HEK293T (cell line): ENCODE results near the gene TEX264.

Source experiments
- BHLHE40 ChIP-seq: fragments of 450-650 bp; IDR thresholded peaks from 2 replicates; pipeline ENCODE4 v1.6.1; 2016; ENCODE audit warnings: mild to moderate bottlenecking, moderate library complexity, borderline replicate concordance
- CTBP1 ChIP-seq: fragments of 450-650 bp; IDR thresholded peaks from 2 replicates; pipeline ENCODE4 v1.6.1; 2016; ENCODE audit warnings: borderline replicate concordance
- ELF4 ChIP-seq: fragments of 450-650 bp; IDR thresholded peaks from 2 replicates; pipeline ENCODE4 v1.6.1; 2017; ENCODE audit warnings: antibody characterized with exemption
- FOXA1 ChIP-seq: fragments of 450-650 bp; IDR thresholded peaks from 2 replicates; pipeline ENCODE4 v1.6.1; 2016; ENCODE audit warnings: mild to moderate bottlenecking
- FOXK2 ChIP-seq: fragments of 450-650 bp; IDR thresholded peaks from 2 replicates; pipeline ENCODE4 v1.6.1; 2016; ENCODE audit warnings: mild to moderate bottlenecking
- FOXM1 ChIP-seq: fragments of 450-650 bp; IDR thresholded peaks from 2 replicates; pipeline ENCODE4 v1.6.1; 2017; ENCODE audit warnings: mild to moderate bottlenecking, borderline replicate concordance
- HDGF ChIP-seq: fragments of 450-650 bp; IDR thresholded peaks from 2 replicates; pipeline ENCODE4 v1.6.1; 2017; ENCODE audit warnings: antibody characterized with exemption, borderline replicate concordance
- L3MBTL2 ChIP-seq: fragments of 450-650 bp; conservative IDR thresholded peaks from 2 replicates; pipeline ENCODE4 v1.6.1; 2016; ENCODE audit warnings: mild to moderate bottlenecking
- LEF1 ChIP-seq: fragments of 450-650 bp; IDR thresholded peaks from 2 replicates; pipeline ENCODE4 v1.6.1; 2017; ENCODE audit warnings: mild to moderate bottlenecking, borderline replicate concordance
- SP1 ChIP-seq: fragments of 450-650 bp; IDR thresholded peaks from 2 replicates; pipeline ENCODE4 v1.6.1; 2017
- SUZ12 ChIP-seq: fragments of 450-650 bp; IDR thresholded peaks from 2 replicates; pipeline ENCODE4 v1.6.1; 2016; ENCODE audit warnings: mild to moderate bottlenecking
- TARDBP ChIP-seq: fragments of 450-650 bp; IDR thresholded peaks from 2 replicates; pipeline ENCODE4 v1.6.1; 2016
- ZNF384 ChIP-seq: fragments of 450-650 bp; IDR thresholded peaks from 2 replicates; pipeline ENCODE4 v1.6.1; 2016
- TF ChIP-seq, protein P1 (sequence below): fragments of 450-650 bp; IDR thresholded peaks from 2 replicates; pipeline ENCODE4 v1.6.1; 2016

DNA sequence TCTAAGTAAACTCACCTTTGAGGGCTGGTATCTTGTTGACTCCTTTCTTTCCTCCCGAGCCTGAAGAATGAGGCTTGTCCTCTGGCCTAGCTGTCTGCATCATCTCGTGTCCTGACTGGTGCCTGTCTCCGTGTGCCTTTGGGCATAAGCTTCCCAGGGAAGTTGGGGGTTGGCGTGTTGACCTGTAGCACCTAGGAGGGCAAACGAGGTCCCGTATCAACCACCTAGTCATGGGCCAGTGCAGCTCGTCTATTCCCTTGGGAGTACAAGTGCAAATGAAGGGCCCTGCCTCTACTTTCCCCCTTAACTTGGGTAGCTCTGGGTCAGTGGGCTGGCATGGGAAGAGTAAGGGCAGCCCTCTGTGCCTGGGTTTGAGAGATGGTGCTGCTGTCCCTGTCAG is 8.7 kb downstream of the TEX264 start:
- TF ChIP-seq FOXM1: no peak
- TF ChIP-seq FOXK2: no peak
- TF ChIP-seq CTBP1: no peak
- TF ChIP-seq, protein P1, sequence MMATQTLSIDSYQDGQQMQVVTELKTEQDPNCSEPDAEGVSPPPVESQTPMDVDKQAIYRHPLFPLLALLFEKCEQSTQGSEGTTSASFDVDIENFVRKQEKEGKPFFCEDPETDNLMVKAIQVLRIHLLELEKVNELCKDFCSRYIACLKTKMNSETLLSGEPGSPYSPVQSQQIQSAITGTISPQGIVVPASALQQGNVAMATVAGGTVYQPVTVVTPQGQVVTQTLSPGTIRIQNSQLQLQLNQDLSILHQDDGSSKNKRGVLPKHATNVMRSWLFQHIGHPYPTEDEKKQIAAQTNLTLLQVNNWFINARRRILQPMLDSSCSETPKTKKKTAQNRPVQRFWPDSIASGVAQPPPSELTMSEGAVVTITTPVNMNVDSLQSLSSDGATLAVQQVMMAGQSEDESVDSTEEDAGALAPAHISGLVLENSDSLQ: no peak
- no peak for TF ChIP-seq BHLHE40
- TF ChIP-seq FOXA1: no peak
- TF ChIP-seq HDGF: no peak
- TF ChIP-seq L3MBTL2: no peak
- no peak for TF ChIP-seq ELF4
- TF ChIP-seq LEF1: no peak
- no peak for TF ChIP-seq SUZ12
- TF ChIP-seq TARDBP: no peak
- no peak for TF ChIP-seq ZNF384
- no peak for TF ChIP-seq SP1
